Prostate gland (tissue), 2 donors: Measurements from ENCODE around the gene CLDN5. TPM values are rescaled to one million over a fixed set of nuclear protein-coding genes. Genes with fewer than 3 reads are reported as not detected.

Source experiments
- DNase-seq: peaks from one replicate; pipeline ENCODE4 v3.0.0-alpha.2; 2019; ENCODE audit warnings: low spot score
- H3K27ac ChIP-seq, 2 donors: fragments of 200-600 bp; sonication (generic); 2 replicates each; pipeline ENCODE4 v1.5.1; 2017 to 2019
- H3K27me3 ChIP-seq: fragments of 200-600 bp; sonication (generic); replicated peaks from 2 replicates; pipeline ENCODE4 v1.5.1; 2019; ENCODE audit not compliant: insufficient read depth
- H3K36me3 ChIP-seq, 2 donors: fragments of 200-600 bp; sonication (generic); 1 replicate in 1 of 2; 2 replicates in 1 of 2; pipeline versions ENCODE4 v1.5.1 to v1.8.1; 2017 to 2019
- H3K4me1 ChIP-seq: fragments of 200-600 bp; sonication (generic); replicated peaks from 2 replicates; pipeline ENCODE4 v1.5.1; 2019
- H3K4me3 ChIP-seq, 2 donors: fragments of 200-600 bp; sonication (generic); 2 replicates each; pipeline ENCODE4 v1.5.1; 2017 to 2019
- H3K9me3 ChIP-seq: fragments of 200-600 bp; sonication (generic); 2 replicates; pipeline ENCODE4 v1.5.1; 2017
- CTCF ChIP-seq, 4 experiments: fragments of 200-600 bp in 2 of 4; fragments of 450-650 bp in 2 of 4; sonication (generic) in 2 of 4; IDR thresholded peaks; 1 replicate in 3 of 4; 2 replicates in 1 of 4; pipeline ENCODE4 v1.5.1; 2016 to 2019; ENCODE audit warnings: antibody characterized with exemption in 4 of 4, mild to moderate bottlenecking in 2 of 4, moderate library complexity in 2 of 4
- POLR2A ChIP-seq: fragments of 450-650 bp; IDR thresholded peaks from one replicate; pipeline ENCODE4 v1.6.1; 2016; ENCODE audit warnings: antibody characterized with exemption, mild to moderate bottlenecking
- POLR2AphosphoS5 ChIP-seq: sonication (generic); formaldehyde crosslinking; IDR thresholded peaks from one replicate; pipeline ENCODE4 v1.6.1; 2017; ENCODE audit warnings: antibody characterized with exemption
- WGBS: methylation state at CpG from one replicate; pipeline ENCODE4 v1.1.5; 2018; 5-methylcytosine and 5-hydroxymethylcytosine counted together
- intact Hi-C: fragments of 100-400 bp; cut with DNase I; formaldehyde crosslinking; loops from one replicate; pipeline ENCODE4 v1.14.2; 2022
- total RNA-seq, 2 donors: library from RNA; depleted of rRNA; stranded (reverse); fragments of >200 nt; gene quantifications; one replicate each; pipeline ENCODE4 v1.1.0, GENCODE V29; 2016

CLDN5 gene
- total RNA-seq, 2 donors from 2014 or later, result 31.9 to 46.9 TPM

GRCh38 chr22:19525116-19525660 lies 978 bp upstream of the CLDN5 start:
- no peaks in the 10 kb centered on the region for H3K4me1 ChIP-seq
- H3K4me3 ChIP-seq, result peak overlapping the region in 1 of 2 donors; percentile 24
- H3K36me3 ChIP-seq, result no peaks in the 10 kb centered on the region
- H3K27ac ChIP-seq, result peak overlapping the region in 1 of 2 donors; percentile 15
- H3K9me3 ChIP-seq, result no peaks in the 10 kb centered on the region
- no peak for DNase-seq
- H3K27me3 ChIP-seq, result peaks cover 8% of the 10 kb centered on the region
- 88% methylated on average over 15 of the region's 15 CpGs for WGBS
- no peak for TF ChIP-seq POLR2AphosphoS5
- TF ChIP-seq POLR2A, result no peak
- TF ChIP-seq CTCF (IDR thresholded peaks at IDR 0.05), result no peak
- intact Hi-C loops, result no loop called here

- intact Hi-C loops, result no loop called here
- TF ChIP-seq CTCF (IDR thresholded peaks at IDR 0.05) (no peak), POLR2A (no peak), POLR2AphosphoS5 (no peak)
- no peak for DNase-seq
- H3K27ac ChIP-seq, result no peak overlapping the region
- no peaks in the 10 kb centered on the region for H3K4me1 ChIP-seq
- H3K27me3 ChIP-seq, result peaks cover 8% of the 10 kb centered on the region
- H3K36me3 ChIP-seq, result no peaks in the 10 kb centered on the region
- H3K9me3 ChIP-seq, result no peaks in the 10 kb centered on the region
- WGBS, result 2% methylated on average over 39 of the region's 99 CpGs
- H3K4me3 ChIP-seq, result peak overlapping the region; percentile 15 to 24
Measured at GRCh38 chr22:19523240-19524169, 705 bp downstream of the CLDN5 start.

- peaks cover 8% of the 10 kb centered on the region for H3K27me3 ChIP-seq
Measured at GRCh38 chr22:19522881-19523239, 1.4 kb downstream of the CLDN5 start.

GRCh38 chr22:19522190-19522880 lies 1.9 kb downstream of the CLDN5 start:
- TF ChIP-seq POLR2AphosphoS5, result no peak
- TF ChIP-seq POLR2A, result no peak
- no peak for TF ChIP-seq CTCF (IDR thresholded peaks at IDR 0.05)
- Histone ChIP-seq H3K4me3 (no peak overlapping the region), H3K27ac (no peak overlapping the region), H3K4me1 (no peaks in the 10 kb centered on the region), H3K27me3 (peaks cover 8% of the 10 kb centered on the region), H3K9me3 (no peaks in the 10 kb centered on the region), H3K36me3 (no peaks in the 10 kb centered on the region)
- 77% methylated on average over 16 of the region's 16 CpGs for WGBS
- no peak for DNase-seq
- intact Hi-C loops, result no loop called here

More at GRCh38 chr22:19522881-19523239, 1.4 kb downstream of the CLDN5 start:
- 61% methylated on average over 4 of the region's 9 CpGs for WGBS
- Histone ChIP-seq H3K4me1 (no peaks in the 10 kb centered on the region), H3K27ac (no peak overlapping the region), H3K36me3 (no peaks in the 10 kb centered on the region), H3K9me3 (no peaks in the 10 kb centered on the region), H3K4me3 (peak overlapping the region; percentile 15 to 24)
- TF ChIP-seq CTCF (IDR thresholded peaks at IDR 0.05) (no peak), POLR2A (no peak), POLR2AphosphoS5 (no peak)
- intact Hi-C loops, result no loop called here
- DNase-seq, result no peak
